ENCODE results near the gene DCLK1. TPM values are rescaled to one million over a fixed set of nuclear protein-coding genes. Genes with fewer than 3 reads are reported as not detected.
A peak's percentile ranks its signal among the peaks of the same experiment; 100 is the strongest.

Gene DCLK1
- total RNA-seq, 2 donors from 2014 or later, result 2.6 to 8.6 TPM

DNA sequence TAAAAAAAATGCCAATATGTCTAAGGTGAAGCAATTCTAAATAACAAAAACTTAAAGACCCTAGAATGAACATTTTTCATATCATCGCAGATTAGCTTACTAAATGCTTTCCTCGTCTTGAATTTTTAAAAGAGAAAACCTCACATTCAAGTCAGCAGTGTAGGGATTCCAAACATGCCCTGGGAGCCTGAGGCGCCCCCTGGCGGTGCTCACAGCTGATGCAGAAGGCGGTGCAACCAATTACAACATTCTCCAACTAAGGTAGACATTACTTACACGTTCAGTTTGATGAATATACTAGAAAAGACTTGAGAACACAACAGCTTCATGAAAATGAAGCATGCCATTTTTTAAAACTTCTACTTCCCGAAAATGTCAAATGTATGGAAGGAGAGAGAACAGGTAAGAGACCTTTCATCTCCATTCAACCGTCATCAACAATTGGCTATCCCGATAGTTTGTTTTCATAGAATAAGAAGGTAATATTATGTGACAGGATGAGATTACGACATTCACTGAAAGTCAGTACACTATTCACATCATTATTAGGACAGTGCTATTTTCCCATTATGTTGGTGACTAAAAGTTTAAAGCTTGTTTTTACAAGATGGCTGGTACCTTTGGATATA, 304.4 kb downstream of the DCLK1 start:
- H3K36me3 ChIP-seq (replicated peaks in 1 of 2; ENCODE audit: insufficient read depth in 1 of 2, low read depth in 2 of 2), result no peaks in the 10 kb centered on the region
- no peaks in the 10 kb centered on the region for H3K27me3 ChIP-seq
- 50 to 55% methylated on average over 10 of the region's 10 CpGs for WGBS, 2 donors
- no peak overlapping the region for H3K27ac ChIP-seq
- TF ChIP-seq, protein P1, sequence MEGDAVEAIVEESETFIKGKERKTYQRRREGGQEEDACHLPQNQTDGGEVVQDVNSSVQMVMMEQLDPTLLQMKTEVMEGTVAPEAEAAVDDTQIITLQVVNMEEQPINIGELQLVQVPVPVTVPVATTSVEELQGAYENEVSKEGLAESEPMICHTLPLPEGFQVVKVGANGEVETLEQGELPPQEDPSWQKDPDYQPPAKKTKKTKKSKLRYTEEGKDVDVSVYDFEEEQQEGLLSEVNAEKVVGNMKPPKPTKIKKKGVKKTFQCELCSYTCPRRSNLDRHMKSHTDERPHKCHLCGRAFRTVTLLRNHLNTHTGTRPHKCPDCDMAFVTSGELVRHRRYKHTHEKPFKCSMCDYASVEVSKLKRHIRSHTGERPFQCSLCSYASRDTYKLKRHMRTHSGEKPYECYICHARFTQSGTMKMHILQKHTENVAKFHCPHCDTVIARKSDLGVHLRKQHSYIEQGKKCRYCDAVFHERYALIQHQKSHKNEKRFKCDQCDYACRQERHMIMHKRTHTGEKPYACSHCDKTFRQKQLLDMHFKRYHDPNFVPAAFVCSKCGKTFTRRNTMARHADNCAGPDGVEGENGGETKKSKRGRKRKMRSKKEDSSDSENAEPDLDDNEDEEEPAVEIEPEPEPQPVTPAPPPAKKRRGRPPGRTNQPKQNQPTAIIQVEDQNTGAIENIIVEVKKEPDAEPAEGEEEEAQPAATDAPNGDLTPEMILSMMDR (IDR thresholded peaks at IDR 0.05), result no peak
- no peak for TF ChIP-seq POLR2A (IDR thresholded peaks at IDR 0.05)
- no peak for ATAC-seq
- no peak overlapping the region for H3K4me3 ChIP-seq
- H3K4me1 ChIP-seq, result no peaks in the 10 kb centered on the region
- intact Hi-C loops (cut with DNase I), result no loop called here
- DNase-seq, result no peak
- H3K9me3 ChIP-seq, result no peaks in the 10 kb centered on the region

DNA sequence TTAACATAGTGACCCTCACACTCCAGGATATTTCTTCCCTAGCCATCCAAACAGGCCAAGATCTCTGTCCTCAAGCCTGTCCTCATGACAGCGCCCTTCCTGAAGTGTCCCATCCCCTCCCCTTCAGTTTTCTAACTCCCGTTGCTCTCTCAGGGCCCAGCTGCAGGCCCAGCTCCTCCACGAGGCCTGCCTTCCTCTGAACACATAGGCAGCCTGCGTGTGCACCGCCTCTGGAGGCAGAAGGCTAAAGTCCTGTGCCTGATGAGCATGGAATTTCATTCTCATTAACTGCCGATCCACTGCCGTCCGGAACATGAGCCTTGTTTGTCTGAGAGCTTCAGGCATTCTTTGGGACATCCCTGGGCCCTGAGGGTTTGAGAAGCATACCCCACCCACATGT, 306.4 kb downstream of the DCLK1 start:
- DNase-seq (no peak), ATAC-seq (no peak)
- TF ChIP-seq, protein P1 (IDR thresholded peaks at IDR 0.05), result no peak
- TF ChIP-seq POLR2A (IDR thresholded peaks at IDR 0.05), result no peak
- no peaks in the 10 kb centered on the region for H3K4me1 ChIP-seq
- whole genome bisulfite sequencing, 2 donors, result 64 to 67% methylated on average over 5 to 8 of the region's 8 CpGs
- H3K27ac ChIP-seq, result no peak overlapping the region
- H3K27me3 ChIP-seq, result no peaks in the 10 kb centered on the region
- H3K9me3 ChIP-seq, result no peaks in the 10 kb centered on the region
- intact Hi-C loops (cut with DNase I), result no loop called here
- no peak overlapping the region for H3K4me3 ChIP-seq
- no peaks in the 10 kb centered on the region for H3K36me3 ChIP-seq (replicated peaks in 1 of 2; ENCODE audit: insufficient read depth in 1 of 2, low read depth in 2 of 2)

DNA sequence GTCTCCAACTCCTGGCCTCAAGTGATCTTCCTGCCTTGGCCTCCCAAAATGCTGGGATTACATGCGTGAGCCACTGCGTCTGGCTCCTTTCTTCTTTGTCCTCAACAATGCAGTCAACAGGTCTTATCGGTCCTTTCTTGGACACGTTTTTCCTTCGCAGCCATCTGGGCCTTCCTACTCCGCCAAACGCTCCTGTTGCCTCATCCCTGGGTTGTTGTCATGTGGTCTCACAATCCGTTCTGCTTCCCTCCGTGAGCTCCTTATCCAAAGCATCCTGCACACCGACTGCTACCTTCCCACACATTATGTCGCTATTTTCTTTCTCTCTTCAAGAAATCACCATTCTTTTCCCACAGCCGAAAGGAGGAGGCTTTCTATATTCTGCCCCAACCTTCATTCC, 306.8 kb downstream of the DCLK1 start:
- intact Hi-C loops (cut with DNase I), result no loop called here
- no peak for ATAC-seq
- Histone ChIP-seq H3K27me3 (no peaks in the 10 kb centered on the region), H3K9me3 (no peaks in the 10 kb centered on the region), H3K4me3 (no peak overlapping the region), H3K36me3 (replicated peaks in 1 of 2; ENCODE audit: insufficient read depth in 1 of 2, low read depth in 2 of 2) (no peaks in the 10 kb centered on the region), H3K27ac (no peak overlapping the region), H3K4me1 (no peaks in the 10 kb centered on the region)
- WGBS, 2 donors, result 83 to 84% methylated on average over 12 of the region's 12 CpGs
- no peak for DNase-seq
- no peak for TF ChIP-seq POLR2A (IDR thresholded peaks at IDR 0.05)
- TF ChIP-seq, protein P1 (IDR thresholded peaks at IDR 0.05), result no peak

DNA sequence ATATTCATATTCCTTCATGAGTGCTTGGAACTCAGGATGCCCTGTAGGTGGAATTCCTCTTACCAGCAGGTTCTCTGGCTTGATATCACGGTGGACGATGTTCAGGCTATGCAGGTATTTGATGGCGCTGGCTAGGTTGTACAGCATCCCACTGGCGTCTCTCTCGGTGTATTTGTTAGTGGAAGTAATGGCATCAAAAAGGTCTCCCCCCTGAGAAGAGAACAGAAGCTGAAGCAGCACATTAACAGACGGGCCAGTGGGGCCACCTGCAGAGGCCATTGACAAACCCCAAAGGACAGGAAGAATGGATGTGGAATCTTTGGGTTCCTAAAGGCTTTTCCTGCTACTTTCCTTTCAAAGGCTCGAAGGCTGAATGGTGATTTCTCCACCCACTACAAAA, 308.5 kb downstream of the DCLK1 start:
- WGBS, 2 donors, result 61 to 66% methylated on average over 7 of the region's 7 CpGs
- ATAC-seq, result no peak
- TF ChIP-seq, protein P1 (IDR thresholded peaks at IDR 0.05), result no peak
- Histone ChIP-seq H3K9me3 (no peaks in the 10 kb centered on the region), H3K27me3 (no peaks in the 10 kb centered on the region), H3K4me3 (no peak overlapping the region), H3K36me3 (replicated peaks in 1 of 2; ENCODE audit: insufficient read depth in 1 of 2, low read depth in 2 of 2) (no peaks in the 10 kb centered on the region), H3K27ac (no peak overlapping the region), H3K4me1 (no peaks in the 10 kb centered on the region)
- DNase-seq, result no peak
- intact Hi-C loops (cut with DNase I), result no loop called here

DNA sequence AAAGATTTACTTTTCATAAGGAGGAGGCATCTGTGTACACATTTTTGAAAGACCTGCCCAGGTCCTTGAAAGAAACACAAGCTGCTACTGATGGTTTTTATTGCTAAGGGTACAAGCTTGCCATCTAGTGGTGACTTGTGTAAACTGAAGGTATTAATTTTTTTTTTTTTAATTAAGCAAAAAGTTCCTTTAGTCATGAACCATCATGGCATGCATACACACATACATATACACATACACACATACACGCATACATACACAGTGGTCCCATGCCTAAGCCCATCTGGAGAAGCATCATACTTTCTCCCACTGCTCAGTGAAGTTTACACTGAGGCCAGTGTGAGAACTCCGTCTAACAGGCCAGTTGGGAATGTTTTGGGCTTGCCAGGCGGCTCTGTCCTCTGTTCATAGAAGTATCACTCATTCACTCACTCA, 312.5 kb downstream of the DCLK1 start:
- no peak for TF ChIP-seq POLR2A (IDR thresholded peaks at IDR 0.05)
- TF ChIP-seq, protein P1 (IDR thresholded peaks at IDR 0.05), result peak; percentile 31 to 66 (median 43)
- Histone ChIP-seq H3K9me3 (no peaks in the 10 kb centered on the region), H3K27ac (no peak overlapping the region), H3K4me1 (no peaks in the 10 kb centered on the region), H3K27me3 (no peaks in the 10 kb centered on the region), H3K4me3 (no peak overlapping the region), H3K36me3 (replicated peaks in 1 of 2; ENCODE audit: insufficient read depth in 1 of 2, low read depth in 2 of 2) (no peaks in the 10 kb centered on the region)
- ATAC-seq (no peak), DNase-seq (no peak)
- WGBS, 2 donors, result 39 to 49% methylated on average over 3 of the region's 3 CpGs
- intact Hi-C loops (cut with DNase I), result no loop called here

All from body of pancreas (tissue), 4 donors.